ENCODE data around the gene ATP11A. TPM values are rescaled to one million over a fixed set of nuclear protein-coding genes. Genes with fewer than 3 reads are reported as not detected.

The ATP11A gene
- total and polyA plus RNA-seq, 10 of the 15 experiments (the other 5 are each of a cell fraction or from before 2014, with no cell fraction given), result 1.4 to 69.6 (median 14.4) TPM

DNA sequence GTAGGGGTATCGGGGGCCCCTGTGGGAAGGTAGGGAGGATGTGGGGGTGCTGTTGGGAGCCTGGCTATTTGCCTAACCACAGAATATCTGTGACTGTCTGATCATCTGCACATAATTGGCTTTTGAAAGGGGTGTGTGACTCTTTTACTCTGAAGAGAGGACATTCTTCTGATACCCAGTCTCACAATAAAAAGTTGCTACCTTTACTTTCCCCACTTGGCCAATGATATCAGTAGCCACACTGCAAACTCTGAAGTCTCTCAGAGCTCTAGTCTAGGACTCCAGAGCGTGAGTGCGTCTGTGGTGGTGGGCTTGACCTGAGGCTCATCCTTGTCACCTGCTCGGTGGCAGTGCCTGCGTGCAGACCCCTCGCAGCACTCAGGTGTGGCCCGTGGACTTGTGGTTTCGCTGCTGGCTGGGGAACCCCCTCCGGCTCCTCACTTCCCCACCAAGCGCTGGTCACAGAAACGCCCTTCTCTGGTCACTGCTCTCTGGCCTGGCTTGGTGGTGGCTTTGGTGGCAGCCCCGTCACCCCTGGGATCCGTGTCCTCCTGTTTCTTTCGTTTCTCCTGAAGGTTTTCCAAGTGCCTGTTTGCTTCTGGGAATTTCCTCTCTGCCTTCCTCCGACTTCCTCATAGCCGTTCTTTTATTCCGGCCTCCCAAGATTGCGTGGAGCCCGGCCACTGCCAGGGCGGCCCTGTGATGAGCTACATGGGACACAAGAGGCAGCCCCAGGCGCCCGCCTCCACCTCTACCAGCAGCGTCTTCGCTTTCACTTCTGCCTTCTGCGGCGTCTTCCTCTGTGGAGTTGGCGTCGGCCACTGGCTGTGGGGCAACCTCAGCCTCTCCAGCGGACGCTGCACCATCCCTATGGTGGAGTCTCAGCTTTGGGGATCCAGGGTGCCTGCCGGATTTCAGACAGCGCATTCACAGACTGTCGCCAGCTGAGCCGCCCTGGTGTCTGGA is 78.0 kb downstream of the ATP11A start (continued):
- TF ChIP-seq, protein P1, sequence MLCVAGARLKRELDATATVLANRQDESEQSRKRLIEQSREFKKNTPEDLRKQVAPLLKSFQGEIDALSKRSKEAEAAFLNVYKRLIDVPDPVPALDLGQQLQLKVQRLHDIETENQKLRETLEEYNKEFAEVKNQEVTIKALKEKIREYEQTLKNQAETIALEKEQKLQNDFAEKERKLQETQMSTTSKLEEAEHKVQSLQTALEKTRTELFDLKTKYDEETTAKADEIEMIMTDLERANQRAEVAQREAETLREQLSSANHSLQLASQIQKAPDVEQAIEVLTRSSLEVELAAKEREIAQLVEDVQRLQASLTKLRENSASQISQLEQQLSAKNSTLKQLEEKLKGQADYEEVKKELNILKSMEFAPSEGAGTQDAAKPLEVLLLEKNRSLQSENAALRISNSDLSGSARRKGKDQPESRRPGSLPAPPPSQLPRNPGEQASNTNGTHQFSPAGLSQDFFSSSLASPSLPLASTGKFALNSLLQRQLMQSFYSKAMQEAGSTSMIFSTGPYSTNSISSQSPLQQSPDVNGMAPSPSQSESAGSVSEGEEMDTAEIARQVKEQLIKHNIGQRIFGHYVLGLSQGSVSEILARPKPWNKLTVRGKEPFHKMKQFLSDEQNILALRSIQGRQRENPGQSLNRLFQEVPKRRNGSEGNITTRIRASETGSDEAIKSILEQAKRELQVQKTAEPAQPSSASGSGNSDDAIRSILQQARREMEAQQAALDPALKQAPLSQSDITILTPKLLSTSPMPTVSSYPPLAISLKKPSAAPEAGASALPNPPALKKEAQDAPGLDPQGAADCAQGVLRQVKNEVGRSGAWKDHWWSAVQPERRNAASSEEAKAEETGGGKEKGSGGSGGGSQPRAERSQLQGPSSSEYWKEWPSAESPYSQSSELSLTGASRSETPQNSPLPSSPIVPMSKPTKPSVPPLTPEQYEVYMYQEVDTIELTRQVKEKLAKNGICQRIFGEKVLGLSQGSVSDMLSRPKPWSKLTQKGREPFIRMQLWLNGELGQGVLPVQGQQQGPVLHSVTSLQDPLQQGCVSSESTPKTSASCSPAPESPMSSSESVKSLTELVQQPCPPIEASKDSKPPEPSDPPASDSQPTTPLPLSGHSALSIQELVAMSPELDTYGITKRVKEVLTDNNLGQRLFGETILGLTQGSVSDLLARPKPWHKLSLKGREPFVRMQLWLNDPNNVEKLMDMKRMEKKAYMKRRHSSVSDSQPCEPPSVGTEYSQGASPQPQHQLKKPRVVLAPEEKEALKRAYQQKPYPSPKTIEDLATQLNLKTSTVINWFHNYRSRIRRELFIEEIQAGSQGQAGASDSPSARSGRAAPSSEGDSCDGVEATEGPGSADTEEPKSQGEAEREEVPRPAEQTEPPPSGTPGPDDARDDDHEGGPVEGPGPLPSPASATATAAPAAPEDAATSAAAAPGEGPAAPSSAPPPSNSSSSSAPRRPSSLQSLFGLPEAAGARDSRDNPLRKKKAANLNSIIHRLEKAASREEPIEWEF (IDR thresholded peaks at IDR 0.05; ENCODE audit: insufficient replicate concordance, low read depth, low read length), result no peak
- TF ChIP-seq SPI1 (IDR thresholded peaks at IDR 0.05; ENCODE audit: borderline replicate concordance, insufficient read depth, low read depth, low read length) (peak; percentile 91), PAX8 (IDR thresholded peaks at IDR 0.05) (no peak), EGR1 (IDR thresholded peaks at IDR 0.05; ENCODE audit: borderline replicate concordance in 1 of 2, low read depth in 2 of 2, low read length in 2 of 2) (no peak), NR2C2 (IDR thresholded peaks at IDR 0.05; ENCODE audit: borderline replicate concordance, control insufficient read depth, insufficient read length, low read depth) (no peak), DPF2 (IDR thresholded peaks at IDR 0.05) (peak; percentile 96), NR2F1 (conservative IDR thresholded peaks at IDR 0.05) (peak; percentile 73), EED (IDR thresholded peaks at IDR 0.05; ENCODE audit: low read depth) (peak; percentile 45), ATF7 (IDR thresholded peaks at IDR 0.05; ENCODE audit: low read depth) (no peak), TCF3 (IDR thresholded peaks at IDR 0.05; ENCODE audit: borderline replicate concordance, insufficient read depth, low read depth, low read length) (0 out of 2 replicates have a peak, but pooled peaks have one; percentile 54), MLLT1 (IDR thresholded peaks at IDR 0.05) (peak; percentile 76), CBFB (IDR thresholded peaks at IDR 0.05; ENCODE audit: low read depth) (peak; percentile 68; the same call in 1 of the 2 replicates), MXI1 (IDR thresholded peaks at IDR 0.05; ENCODE audit: low read depth, low read length) (0 out of 2 replicates have a peak, but pooled peaks have one; percentile 30), BCL11A (IDR thresholded peaks at IDR 0.05; ENCODE audit: low read depth, low read length) (peak; percentile 72)

All from GM12878 (cell line).